HL-60/S4 treated with retinoic acid at 250 ng/mL for 4 days and 3 days (cell line): ENCODE data around the gene SLC12A5.

Experiments used
- in situ Hi-C: fragments of 300-500 bp; cut with MboI; formaldehyde crosslinking; loops from 2 replicates; pipeline ENCODE4 v1.7.0; 2022; ENCODE audit warnings: low sequenced_read_pairs

Gene SLC12A5

GRCh38 chr20:46101957-46102356 lies 72.9 kb downstream of the SLC12A5 start:
- in situ Hi-C loops, result no loop called here

GRCh38 chr20:46102940-46103339 lies 73.9 kb downstream of the SLC12A5 start:
- in situ Hi-C loops, result no loop called here

- in situ Hi-C loops, result no loop called here
Observed at GRCh38 chr20:46104262-46104661, 75.2 kb downstream of the SLC12A5 start.

GRCh38 chr20:46107061-46107460 lies 78.0 kb downstream of the SLC12A5 start:
- in situ Hi-C loops, result no loop called here

- in situ Hi-C loops, result no loop called here
Observed at GRCh38 chr20:46108435-46108841, 79.4 kb downstream of the SLC12A5 start.

GRCh38 chr20:46108976-46109375 lies 80.0 kb downstream of the SLC12A5 start:
- in situ Hi-C loops, result no loop called here
